ENCODE measurements around the gene PKP2.
A peak's percentile ranks its signal among the peaks of the same experiment; 100 is the strongest.
"Not testable (repeated sequence)": the region's sequence is repeated elsewhere in the genome, so short reads cannot be mapped to it uniquely, and the experiment has no call there.

PKP2 gene

GRCh38 chr12:32903763-32904162 lies 7.2 kb upstream of the PKP2 start:
- H3K4me3 Mint-ChIP-seq, result no peak overlapping the region
- H3K4me1 Mint-ChIP-seq (ENCODE audit: low read depth), result no peaks in the 10 kb centered on the region
- H3K27me3 Mint-ChIP-seq, result peaks cover 17% of the 10 kb centered on the region
- H3K36me3 Mint-ChIP-seq (ENCODE audit: low read depth), result no peaks in the 10 kb centered on the region
- H3K9me3 Mint-ChIP-seq, result no peaks in the 10 kb centered on the region
- no peak overlapping the region for H3K27ac Mint-ChIP-seq

- H3K4me1 Mint-ChIP-seq (ENCODE audit: low read depth), result no peaks in the 10 kb centered on the region
These were observed 6.7 kb upstream of the PKP2 start for GRCh38 chr12:32903318-32903717.

GRCh38 chr12:32902287-32902997 lies 5.9 kb upstream of the PKP2 start:
- Mint-ChIP-seq H3K27me3 (peaks cover 25% of the 10 kb centered on the region), H3K9me3 (no peaks in the 10 kb centered on the region), H3K36me3 (ENCODE audit: low read depth) (no peaks in the 10 kb centered on the region), H3K4me3 (no peak overlapping the region), H3K4me1 (ENCODE audit: low read depth) (no peaks in the 10 kb centered on the region), H3K27ac (no peak overlapping the region)

More at GRCh38 chr12:32903318-32903717, 6.7 kb upstream of the PKP2 start:
- Mint-ChIP-seq H3K4me3 (no peak overlapping the region), H3K36me3 (ENCODE audit: low read depth) (no peaks in the 10 kb centered on the region), H3K27me3 (peaks cover 21% of the 10 kb centered on the region), H3K9me3 (no peaks in the 10 kb centered on the region), H3K27ac (no peak overlapping the region)

DNA sequence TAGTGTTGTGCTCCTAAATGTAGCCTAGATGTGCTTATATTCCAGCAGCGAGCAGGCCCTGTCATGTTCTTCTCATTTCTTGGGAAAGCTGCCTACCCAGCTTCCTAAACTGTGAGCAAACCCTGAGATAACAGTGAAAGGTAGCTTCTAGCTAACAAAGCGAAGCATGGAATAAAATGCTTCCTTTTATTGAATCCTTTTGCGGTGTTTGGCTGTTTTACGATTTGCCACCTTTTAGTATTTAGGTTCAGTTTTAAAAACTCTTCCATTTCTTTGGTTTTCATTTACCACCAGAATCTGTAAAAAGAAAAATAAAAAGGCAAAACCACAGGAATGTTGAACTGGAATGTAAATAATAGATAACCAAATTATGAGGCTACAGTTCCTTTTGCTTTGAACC lies 5.0 kb upstream of the PKP2 start:
- Mint-ChIP-seq H3K27ac (no peak overlapping the region), H3K9me3 (no peaks in the 10 kb centered on the region), H3K36me3 (ENCODE audit: low read depth) (no peaks in the 10 kb centered on the region), H3K4me1 (ENCODE audit: low read depth) (peaks cover 3% of the 10 kb centered on the region), H3K4me3 (no peak overlapping the region), H3K27me3 (peaks cover 29% of the 10 kb centered on the region)

DNA sequence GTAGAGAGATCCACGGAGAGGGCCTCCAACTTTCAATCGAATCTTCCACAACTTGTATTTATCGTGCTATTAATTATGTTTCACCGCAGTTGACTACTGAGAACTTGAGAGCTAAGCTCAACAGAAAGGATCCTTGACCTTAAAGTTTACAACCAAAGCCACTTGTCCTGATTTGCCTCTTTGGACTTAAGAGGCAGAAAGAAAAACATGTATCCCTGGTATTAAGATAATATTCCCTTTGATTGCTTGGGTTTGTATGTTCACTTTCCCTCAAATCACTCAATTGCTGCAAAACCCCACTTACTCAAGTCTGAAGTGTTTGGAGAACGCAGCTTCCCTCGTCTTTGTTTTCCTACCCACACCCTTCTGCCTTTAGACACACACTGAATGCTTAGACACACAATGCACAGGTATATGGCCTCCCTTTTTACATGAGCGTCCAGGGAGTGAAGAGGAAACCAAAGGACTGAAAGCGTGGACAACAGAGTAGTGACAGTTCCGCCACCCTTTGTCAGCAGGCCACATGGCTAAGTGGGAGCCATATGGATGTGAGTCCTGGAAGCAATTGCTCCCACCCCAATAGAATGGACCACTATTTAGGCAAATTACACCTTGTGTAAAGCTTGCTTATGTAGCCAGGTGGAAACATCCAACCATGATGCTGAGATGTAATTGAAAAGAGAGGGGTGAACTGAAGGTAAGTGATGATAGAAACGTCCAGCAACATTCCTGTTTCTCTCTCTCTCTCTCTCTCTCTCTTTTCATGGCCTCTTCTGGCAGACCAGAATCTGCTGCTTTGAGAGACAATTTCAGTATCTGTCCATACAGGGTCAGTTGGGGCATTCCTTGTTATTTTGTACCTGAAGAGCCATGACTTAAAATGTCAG lies 1.4 kb upstream of the PKP2 start:
- Mint-ChIP-seq H3K4me3 (no peak overlapping the region), H3K9me3 (no peaks in the 10 kb centered on the region), H3K27me3 (peaks cover 52% of the 10 kb centered on the region), H3K4me1 (ENCODE audit: low read depth) (peaks cover 11% of the 10 kb centered on the region), H3K36me3 (ENCODE audit: low read depth) (no peaks in the 10 kb centered on the region), H3K27ac (no peak overlapping the region)

DNA sequence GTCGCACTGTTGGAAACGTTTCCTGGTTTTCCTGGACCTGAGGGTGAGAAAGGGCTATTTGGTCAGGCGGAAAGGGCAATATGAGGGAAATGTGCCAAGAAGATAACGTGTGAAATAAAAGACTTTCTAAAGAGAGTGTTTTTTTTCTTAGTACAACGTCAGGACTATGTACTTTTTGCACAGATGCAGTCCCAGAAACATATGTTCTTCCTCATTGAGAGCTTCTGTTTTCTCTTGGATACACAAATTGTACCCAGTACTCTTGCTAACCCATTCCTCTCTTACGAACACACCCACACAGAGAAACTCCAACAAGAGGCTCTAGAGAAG lies 669 bp upstream of the PKP2 start:
- H3K9me3 Mint-ChIP-seq, result no peaks in the 10 kb centered on the region
- H3K27ac Mint-ChIP-seq, result no peak overlapping the region
- peak overlapping the region; percentile 64 for H3K4me3 Mint-ChIP-seq
- peaks cover 52% of the 10 kb centered on the region for H3K27me3 Mint-ChIP-seq
- H3K4me1 Mint-ChIP-seq (ENCODE audit: low read depth), result peaks cover 11% of the 10 kb centered on the region
- H3K36me3 Mint-ChIP-seq (ENCODE audit: low read depth), result no peaks in the 10 kb centered on the region

- Mint-ChIP-seq H3K4me3 (peak overlapping the region; percentile 79), H3K36me3 (ENCODE audit: low read depth) (no peaks in the 10 kb centered on the region), H3K4me1 (ENCODE audit: low read depth) (peaks cover 11% of the 10 kb centered on the region), H3K9me3 (no peaks in the 10 kb centered on the region), H3K27me3 (peaks cover 59% of the 10 kb centered on the region), H3K27ac (no peak overlapping the region)
These were observed 717 bp downstream of the PKP2 start for GRCh38 chr12:32895688-32896431.

DNA sequence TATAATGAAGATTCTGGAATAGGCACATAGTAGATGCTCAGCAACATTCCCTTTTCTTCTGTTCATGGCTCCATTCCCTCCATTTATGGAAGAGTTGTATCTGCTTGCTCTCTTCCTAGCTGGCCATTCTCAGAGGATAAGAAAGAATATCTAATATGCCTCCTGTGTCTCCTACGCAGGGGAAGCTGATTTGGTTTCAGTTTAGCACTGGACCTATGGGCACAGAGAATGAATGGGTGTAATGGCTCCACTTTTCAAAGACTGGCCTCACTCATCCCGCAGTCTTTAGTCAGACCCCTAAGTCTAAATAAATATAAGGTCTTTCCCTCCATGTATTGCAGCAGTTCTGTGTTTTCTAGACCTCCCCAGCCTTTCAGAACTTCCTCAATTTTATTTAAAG lies 2.0 kb downstream of the PKP2 start:
- Mint-ChIP-seq H3K4me1 (ENCODE audit: low read depth) (peaks cover 11% of the 10 kb centered on the region), H3K36me3 (ENCODE audit: low read depth) (no peaks in the 10 kb centered on the region), H3K27ac (no peak overlapping the region), H3K27me3 (peaks cover 54% of the 10 kb centered on the region), H3K9me3 (no peaks in the 10 kb centered on the region), H3K4me3 (no peak overlapping the region)

DNA sequence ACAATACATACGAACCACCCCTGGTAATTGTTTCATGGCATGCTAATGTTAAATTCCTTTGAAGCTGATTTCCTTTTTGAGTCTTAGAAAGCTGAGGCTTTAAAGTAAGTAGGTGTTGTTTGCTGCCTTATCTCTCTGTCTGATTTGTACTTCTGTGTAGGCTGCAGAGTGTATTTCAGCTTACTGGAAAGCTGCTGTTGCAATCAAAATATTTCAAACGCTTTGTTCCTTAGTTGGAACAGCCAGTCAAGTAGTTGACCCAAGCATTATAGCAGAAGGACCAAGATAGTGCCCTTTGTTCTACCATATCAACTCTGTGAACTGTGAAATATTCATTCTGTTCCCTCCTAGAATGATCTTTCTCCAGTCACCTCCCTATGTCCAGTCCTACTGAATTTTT lies 3.1 kb downstream of the PKP2 start:
- no peaks in the 10 kb centered on the region for H3K9me3 Mint-ChIP-seq
- H3K27me3 Mint-ChIP-seq, result peaks cover 52% of the 10 kb centered on the region
- H3K4me3 Mint-ChIP-seq, result no peak overlapping the region
- H3K4me1 Mint-ChIP-seq (ENCODE audit: low read depth), result peaks cover 11% of the 10 kb centered on the region
- H3K27ac Mint-ChIP-seq, result no peak overlapping the region
- no peaks in the 10 kb centered on the region for H3K36me3 Mint-ChIP-seq (ENCODE audit: low read depth)

DNA sequence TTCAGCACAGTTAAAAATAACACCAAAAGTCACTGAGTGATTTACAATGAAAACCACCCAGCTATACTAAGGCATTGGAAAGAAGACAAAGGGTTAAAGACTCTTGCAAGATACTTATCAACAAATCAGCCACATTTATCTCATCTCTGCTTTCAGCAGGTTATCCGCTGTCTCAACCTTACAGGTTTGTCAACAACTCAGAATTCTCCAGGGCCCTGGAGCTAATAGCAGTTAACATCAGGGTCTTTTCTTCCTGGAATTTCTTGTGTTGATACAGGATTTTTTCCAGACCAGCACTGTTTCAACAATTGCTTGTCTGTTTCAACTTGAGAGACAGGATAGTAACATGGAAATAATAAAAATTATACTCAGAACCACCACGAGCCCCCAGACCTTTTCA lies 3.5 kb downstream of the PKP2 start:
- H3K36me3 Mint-ChIP-seq (ENCODE audit: low read depth), result no peaks in the 10 kb centered on the region
- no peak overlapping the region for H3K27ac Mint-ChIP-seq
- H3K9me3 Mint-ChIP-seq, result no peaks in the 10 kb centered on the region
- peaks cover 49% of the 10 kb centered on the region for H3K27me3 Mint-ChIP-seq
- no peak overlapping the region for H3K4me3 Mint-ChIP-seq
- peaks cover 11% of the 10 kb centered on the region for H3K4me1 Mint-ChIP-seq (ENCODE audit: low read depth)

GRCh38 chr12:32892369-32892768 lies 4.2 kb downstream of the PKP2 start:
- H3K27ac Mint-ChIP-seq; H3K9me3 Mint-ChIP-seq; H3K36me3 Mint-ChIP-seq (ENCODE audit: low read depth); H3K4me3 Mint-ChIP-seq: not testable (repeated sequence)
- H3K27me3 Mint-ChIP-seq, result peaks cover 42% of the 10 kb centered on the region
- H3K4me1 Mint-ChIP-seq (ENCODE audit: low read depth), result peaks cover 11% of the 10 kb centered on the region

- Mint-ChIP-seq H3K27me3 (peaks cover 38% of the 10 kb centered on the region), H3K27ac (no peak overlapping the region), H3K36me3 (ENCODE audit: low read depth) (no peaks in the 10 kb centered on the region), H3K4me1 (ENCODE audit: low read depth) (peaks cover 7% of the 10 kb centered on the region), H3K9me3 (no peaks in the 10 kb centered on the region), H3K4me3 (no peak overlapping the region)
These were observed 4.6 kb downstream of the PKP2 start for GRCh38 chr12:32891956-32892355.

- Mint-ChIP-seq H3K27ac (no peak overlapping the region), H3K4me1 (ENCODE audit: low read depth) (peaks cover 7% of the 10 kb centered on the region), H3K36me3 (ENCODE audit: low read depth) (no peaks in the 10 kb centered on the region), H3K27me3 (peaks cover 38% of the 10 kb centered on the region), H3K9me3 (no peaks in the 10 kb centered on the region), H3K4me3 (no peak overlapping the region)
These were observed 5.1 kb downstream of the PKP2 start for GRCh38 chr12:32891526-32891925.

DNA sequence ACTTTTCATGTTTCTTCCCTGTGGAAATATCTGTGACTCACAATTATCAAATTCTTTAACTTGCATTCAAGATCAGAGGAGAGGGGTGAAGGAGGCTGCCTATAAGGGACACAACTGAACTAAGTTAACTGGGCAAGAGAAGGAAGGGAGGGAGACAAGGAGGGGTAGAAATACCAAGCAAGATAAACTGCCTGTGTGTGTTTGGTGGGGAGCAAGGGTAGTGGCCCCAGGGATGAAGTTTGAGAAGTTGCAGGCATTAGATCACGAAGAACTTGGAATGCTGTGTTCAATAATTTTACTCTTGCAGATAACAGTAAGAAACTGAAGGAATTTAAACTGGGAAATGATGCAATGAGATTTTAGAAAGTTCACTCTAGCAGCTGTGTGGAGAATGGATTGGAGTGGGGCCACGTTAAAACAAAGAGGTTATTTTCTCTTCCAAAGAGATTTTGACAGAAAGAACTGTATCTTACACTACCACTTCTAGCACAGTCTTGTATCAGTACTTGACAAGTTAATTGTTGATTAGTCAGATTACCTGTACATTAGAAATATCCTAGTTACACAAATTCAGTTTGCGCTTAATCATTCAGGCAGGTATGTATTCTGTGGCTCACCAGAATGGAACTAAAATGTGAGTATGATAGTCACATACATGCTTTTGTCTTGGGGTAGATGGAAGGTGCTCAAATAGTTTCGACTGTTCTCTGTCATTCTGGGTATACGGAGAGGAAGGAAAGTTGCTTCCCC lies 7.4 kb downstream of the PKP2 start:
- Mint-ChIP-seq H3K4me1 (ENCODE audit: low read depth) (no peaks in the 10 kb centered on the region), H3K9me3 (no peaks in the 10 kb centered on the region), H3K36me3 (ENCODE audit: low read depth) (no peaks in the 10 kb centered on the region), H3K27ac (no peak overlapping the region), H3K4me3 (no peak overlapping the region), H3K27me3 (peaks cover 20% of the 10 kb centered on the region)
